Loucy (cell line): ENCODE data around the gene C10orf71.

Experiments
- H2AFZ ChIP-seq: fragments of 200-600 bp; sonication (generic); 2 replicates; pipeline ENCODE4 v1.6.0; 2016; ENCODE audit warnings: antibody characterized with exemption, mild to moderate bottlenecking, low read length, moderate library complexity
- H3F3A ChIP-seq: fragments of 200-600 bp; 2 replicates; pipeline ENCODE4 v1.6.0; 2016; ENCODE audit warnings: antibody characterized with exemption, low read depth, mild to moderate bottlenecking
- H3K27me3 ChIP-seq: fragments of 200-600 bp; sonication (generic); 2 replicates; pipeline ENCODE4 v1.6.1; 2014; ENCODE audit warnings: low read length, mild to moderate bottlenecking; ENCODE audit not compliant: insufficient read depth, poor library complexity, severe bottlenecking
- H3K36me3 ChIP-seq: fragments of 200-600 bp; sonication (generic); 2 replicates; pipeline ENCODE4 v1.6.1; 2016; ENCODE audit warnings: low read length; ENCODE audit not compliant: insufficient read depth
- H3K4me1 ChIP-seq: fragments of 200-600 bp; sonication (generic); 2 replicates; pipeline ENCODE4 v1.5.1; 2014; ENCODE audit warnings: low read length, mild to moderate bottlenecking; ENCODE audit not compliant: insufficient read depth, poor library complexity, severe bottlenecking
- H3K4me2 ChIP-seq: fragments of 200-600 bp; sonication (generic); 2 replicates; pipeline ENCODE4 v1.6.0; 2014; ENCODE audit warnings: antibody characterized with exemption, low read length, low read depth, mild to moderate bottlenecking; ENCODE audit not compliant: poor library complexity, severe bottlenecking
- H3K4me3 ChIP-seq: fragments of 200-600 bp; sonication (generic); 2 replicates; pipeline ENCODE4 v1.5.1; 2014; ENCODE audit warnings: low read length, mild to moderate bottlenecking, mixed read lengths; ENCODE audit not compliant: poor library complexity, severe bottlenecking
- H3K79me2 ChIP-seq: fragments of 200-600 bp; sonication (generic); 2 replicates; pipeline ENCODE4 v1.6.1; 2014; ENCODE audit warnings: low read length; ENCODE audit not compliant: insufficient read depth
- H3K9ac ChIP-seq: fragments of 200-600 bp; sonication (generic); 2 replicates; pipeline ENCODE4 v1.6.0; 2014; ENCODE audit warnings: mild to moderate bottlenecking, low read depth, low read length, moderate library complexity; ENCODE audit not compliant: poor library complexity, severe bottlenecking
- H3K9me2 ChIP-seq: fragments of 200-600 bp; sonication (generic); replicated peaks from 2 replicates; pipeline ENCODE4 v1.6.1; 2016; ENCODE audit warnings: low read depth, low read length, mixed read lengths
- H3K9me3 ChIP-seq: fragments of 200-600 bp; sonication (generic); 2 replicates; pipeline ENCODE4 v1.6.1; 2014; ENCODE audit warnings: mild to moderate bottlenecking, antibody characterized with exemption, low read length, low read depth; ENCODE audit not compliant: insufficient read depth
- H4K20me1 ChIP-seq: fragments of 200-600 bp; sonication (generic); 2 replicates; pipeline ENCODE4 v1.6.0; 2014; ENCODE audit warnings: antibody characterized with exemption, low read length, mild to moderate bottlenecking; ENCODE audit not compliant: insufficient read depth, poor library complexity, severe bottlenecking
- CTCF ChIP-seq: fragments of 200-600 bp; sonication (generic); conservative IDR thresholded peaks from 2 replicates; pipeline ENCODE4 v1.5.1; 2014; ENCODE audit warnings: mild to moderate bottlenecking, antibody characterized with exemption, low read length
- EZH2phosphoT487 ChIP-seq: fragments of 200-600 bp; IDR thresholded peaks from 2 replicates; pipeline ENCODE4 v1.6.1; 2018; ENCODE audit warnings: antibody characterized with exemption, mild to moderate bottlenecking, moderate library complexity, borderline replicate concordance

The C10orf71 gene

GRCh38 chr10:49260644-49261296 is 38.2 kb upstream of the C10orf71 start:
- H3K4me2 ChIP-seq: no peak overlapping the region

GRCh38 chr10:49263591-49263990 is 35.4 kb upstream of the C10orf71 start:
- H3K9me2 ChIP-seq: no peaks in the 10 kb centered on the region
- H3K79me2 ChIP-seq: no peaks in the 10 kb centered on the region
- H3K4me2 ChIP-seq: no peak overlapping the region
- H3K4me1 ChIP-seq: no peaks in the 10 kb centered on the region
- H3K36me3 ChIP-seq: no peaks in the 10 kb centered on the region
- no peaks in the 10 kb centered on the region for H3K27me3 ChIP-seq
- no peaks in the 10 kb centered on the region for H4K20me1 ChIP-seq
- no peaks in the 10 kb centered on the region for H3F3A ChIP-seq
- H3K9me3 ChIP-seq: peaks cover 12% of the 10 kb centered on the region
- H2AFZ ChIP-seq: no peak overlapping the region
- H3K4me3 ChIP-seq: no peak overlapping the region
- no peak for TF ChIP-seq CTCF
- TF ChIP-seq EZH2phosphoT487: no peak
- H3K9ac ChIP-seq: no peak overlapping the region

More at GRCh38 chr10:49260644-49261296, 38.2 kb upstream of the C10orf71 start:
- Histone ChIP-seq H3K36me3 (no peaks in the 10 kb centered on the region), H3K9ac (no peak overlapping the region), H3K79me2 (no peaks in the 10 kb centered on the region), H3K4me1 (peaks cover 16% of the 10 kb centered on the region), H3K4me3 (no peak overlapping the region), H3F3A (no peaks in the 10 kb centered on the region), H3K27me3 (no peaks in the 10 kb centered on the region), H3K9me3 (peaks cover 4% of the 10 kb centered on the region), H2AFZ (no peak overlapping the region), H3K9me2 (no peaks in the 10 kb centered on the region), H4K20me1 (no peaks in the 10 kb centered on the region)
- TF ChIP-seq EZH2phosphoT487: no peak
- no peak for TF ChIP-seq CTCF

GRCh38 chr10:49264177-49264677 is 34.7 kb upstream of the C10orf71 start:
- no peak overlapping the region for H3K9ac ChIP-seq
- no peak for TF ChIP-seq CTCF
- TF ChIP-seq EZH2phosphoT487: no peak
- no peaks in the 10 kb centered on the region for H3F3A ChIP-seq
- no peaks in the 10 kb centered on the region for H3K79me2 ChIP-seq
- H2AFZ ChIP-seq: no peak overlapping the region
- H3K9me3 ChIP-seq: peaks cover 12% of the 10 kb centered on the region
- no peak overlapping the region for H3K4me3 ChIP-seq
- no peaks in the 10 kb centered on the region for H3K27me3 ChIP-seq
- H4K20me1 ChIP-seq: no peaks in the 10 kb centered on the region
- H3K9me2 ChIP-seq: no peaks in the 10 kb centered on the region
- H3K36me3 ChIP-seq: no peaks in the 10 kb centered on the region
- H3K4me1 ChIP-seq: no peaks in the 10 kb centered on the region
- no peak overlapping the region for H3K4me2 ChIP-seq
